ENCODE results near the gene ITPK1.

Gene ITPK1

DNA sequence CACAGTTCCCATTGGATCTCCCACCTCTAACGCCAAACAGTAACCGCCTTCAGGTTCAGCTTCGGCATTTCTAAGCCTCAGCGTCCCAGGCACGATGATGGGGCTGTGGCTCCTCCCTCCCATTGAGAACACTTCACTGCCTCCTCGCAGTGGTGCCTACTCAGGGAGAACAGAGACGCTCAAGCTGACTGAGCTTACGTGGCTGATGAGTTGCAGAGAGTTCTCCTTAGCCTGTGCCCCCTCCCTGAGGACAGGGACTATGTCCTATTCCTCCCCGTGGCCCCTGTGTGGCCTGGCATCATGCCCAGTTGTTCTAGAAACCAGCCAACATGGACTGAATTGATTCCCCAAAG is 87.0 kb downstream of the ITPK1 start:
- DNase-seq (ENCODE audit: low read depth in 2 of 2): no peak

DNA sequence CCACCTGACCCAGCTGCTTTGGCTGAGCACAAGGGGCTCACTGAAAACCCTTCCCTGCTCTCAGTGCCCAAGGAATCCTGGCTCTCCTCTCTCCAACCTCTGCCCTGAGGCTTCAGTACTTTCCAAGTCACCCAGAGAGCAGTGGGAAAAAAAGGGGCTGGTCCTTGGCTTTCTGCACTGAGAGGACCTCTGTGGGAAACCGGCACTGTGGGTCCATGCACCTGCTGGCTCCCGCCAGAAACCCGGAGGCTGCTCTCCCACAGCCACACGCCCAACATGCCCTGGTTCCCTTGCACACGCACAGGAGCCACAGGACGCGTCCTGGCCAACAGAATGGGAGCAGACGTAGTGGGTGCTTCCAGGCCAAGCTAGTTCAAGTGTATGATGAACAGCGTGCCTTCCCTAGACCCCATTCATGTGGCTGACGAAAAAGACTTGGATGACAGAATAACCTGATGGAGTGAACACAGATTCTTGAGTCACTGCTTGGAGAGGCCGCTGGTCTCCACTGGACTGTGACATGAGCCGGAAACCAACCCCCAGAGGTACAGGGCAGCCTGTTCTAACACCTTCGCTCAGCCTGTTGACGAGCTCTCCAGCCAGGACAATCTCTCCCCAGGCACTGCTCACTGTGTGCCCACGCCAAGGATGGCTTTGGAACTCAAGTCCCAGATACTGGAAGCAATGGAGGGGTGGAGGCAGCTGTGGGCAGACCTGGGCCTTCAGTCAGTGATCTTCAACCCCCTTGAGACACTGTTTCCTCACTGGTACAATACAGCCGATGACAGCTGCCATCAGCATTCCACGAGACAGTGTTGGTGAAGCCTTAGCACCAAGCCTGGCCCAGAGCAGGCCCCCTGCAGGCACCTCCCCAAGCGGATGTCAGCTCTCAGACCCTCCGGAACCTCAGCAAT is 87.7 kb downstream of the ITPK1 start:
- DNase-seq (ENCODE audit: low read depth in 2 of 2): no peak

DNA sequence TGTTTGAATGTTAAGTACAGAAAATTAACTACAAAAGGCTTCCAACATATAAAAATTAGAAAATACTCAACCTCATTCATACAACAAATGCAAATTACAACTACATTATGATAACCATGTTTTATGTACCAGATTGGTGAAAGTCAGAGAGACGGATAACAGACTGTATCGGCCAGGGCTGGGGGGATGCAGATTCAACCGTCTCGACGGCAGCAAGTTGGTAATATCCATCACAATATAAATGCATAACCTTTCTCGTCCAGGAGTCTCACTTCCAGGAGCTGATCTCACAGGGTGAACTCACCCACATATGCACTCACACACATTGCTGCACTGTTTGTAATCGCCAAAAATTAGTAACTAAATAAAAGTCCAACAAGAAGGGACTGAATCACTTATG is 89.4 kb downstream of the ITPK1 start:
- no peak for DNase-seq (ENCODE audit: low read depth in 2 of 2)

DNA sequence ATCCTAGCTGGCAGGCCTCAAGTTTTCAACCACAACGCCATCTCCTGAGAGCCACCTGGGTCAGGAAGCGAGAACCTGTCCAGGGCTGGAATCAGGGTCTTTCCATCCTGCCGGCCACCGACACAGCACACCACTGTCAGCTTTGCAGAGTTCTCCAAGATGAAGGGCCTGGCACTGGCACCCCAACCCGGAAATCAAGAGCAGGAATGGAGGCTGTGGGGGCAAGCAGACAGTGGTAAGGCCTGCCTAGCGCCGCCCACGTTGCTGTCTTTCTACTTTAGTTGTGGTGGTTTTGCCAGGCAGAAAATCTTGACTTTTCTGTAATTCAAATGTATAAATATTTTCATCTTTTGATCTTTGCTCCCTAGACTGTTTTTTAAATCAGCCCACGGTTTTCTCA is 90.7 kb downstream of the ITPK1 start:
- DNase-seq (ENCODE audit: low read depth in 2 of 2): no peak

DNA sequence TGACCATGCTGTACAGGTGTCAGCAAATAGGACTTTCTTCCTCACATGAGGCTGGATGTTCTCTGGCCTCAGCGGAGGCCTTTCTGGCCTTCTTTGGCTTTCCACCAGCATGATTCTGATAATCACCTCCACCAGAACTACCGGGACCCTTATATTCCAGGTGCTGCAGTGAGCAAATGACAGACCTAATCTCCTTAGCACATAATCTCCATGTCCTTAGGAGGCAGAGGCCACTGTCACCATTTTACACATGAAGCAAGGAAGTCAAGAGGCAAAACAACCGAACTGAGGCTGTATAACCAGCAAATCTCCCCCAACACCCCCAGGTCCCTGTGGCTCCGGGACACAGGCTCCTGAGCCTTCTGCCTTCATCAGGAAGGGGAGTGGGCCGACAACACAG is 91.2 kb downstream of the ITPK1 start:
- no peak for DNase-seq (ENCODE audit: low read depth in 2 of 2)

DNA sequence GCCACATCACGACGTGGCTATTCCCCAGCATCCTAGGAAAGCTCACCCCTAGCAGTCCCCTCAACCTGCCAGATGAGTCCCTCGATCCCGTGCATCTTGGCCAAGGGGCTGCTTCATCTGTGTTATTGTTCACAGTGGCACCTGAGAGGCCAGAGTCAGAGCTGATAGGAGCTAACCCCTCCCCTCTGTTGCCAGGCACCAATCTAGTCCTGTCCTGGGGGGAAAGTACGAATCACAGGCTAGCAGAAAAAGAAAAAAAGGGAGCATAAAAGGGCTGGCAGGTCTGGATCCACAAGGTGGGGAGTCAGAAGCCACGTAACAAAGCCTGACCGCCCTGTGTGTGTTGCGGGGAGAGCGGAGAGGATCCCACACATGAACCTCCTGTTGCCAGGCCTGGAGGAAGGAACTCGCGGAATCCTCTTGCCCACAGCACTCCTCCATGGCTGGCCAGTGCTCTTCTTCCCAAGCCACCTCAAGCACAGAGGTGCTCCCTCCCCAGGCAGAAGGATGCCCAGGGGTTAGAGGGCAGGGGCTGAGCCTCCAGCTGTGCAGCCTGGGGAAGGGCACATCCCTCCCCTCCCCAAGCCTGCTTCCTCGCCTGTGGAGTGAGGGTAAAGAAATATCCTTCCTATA is 91.8 kb downstream of the ITPK1 start:
- no peak for DNase-seq (ENCODE audit: low read depth in 2 of 2)

DNA sequence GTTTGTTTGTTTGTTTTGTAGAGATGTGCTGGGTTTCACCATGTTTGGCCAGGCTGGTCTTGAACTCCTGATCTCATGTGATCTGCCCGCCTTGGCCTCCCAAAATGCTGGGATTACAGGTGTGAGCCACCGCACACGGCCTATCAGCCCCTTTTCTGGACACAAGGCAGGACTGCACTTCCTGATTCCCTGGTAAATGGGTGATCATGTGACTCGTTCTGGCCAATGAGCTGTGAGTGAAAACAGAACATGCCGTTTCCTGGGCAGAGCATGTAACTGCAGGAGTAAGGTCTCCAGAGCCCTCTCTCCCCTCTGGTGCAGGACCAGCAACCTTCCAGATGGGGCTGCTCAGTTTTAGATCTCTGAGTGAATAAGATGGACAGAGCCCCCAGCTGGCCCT is 92.7 kb downstream of the ITPK1 start:
- no peak for DNase-seq (ENCODE audit: low read depth in 2 of 2)

DNA sequence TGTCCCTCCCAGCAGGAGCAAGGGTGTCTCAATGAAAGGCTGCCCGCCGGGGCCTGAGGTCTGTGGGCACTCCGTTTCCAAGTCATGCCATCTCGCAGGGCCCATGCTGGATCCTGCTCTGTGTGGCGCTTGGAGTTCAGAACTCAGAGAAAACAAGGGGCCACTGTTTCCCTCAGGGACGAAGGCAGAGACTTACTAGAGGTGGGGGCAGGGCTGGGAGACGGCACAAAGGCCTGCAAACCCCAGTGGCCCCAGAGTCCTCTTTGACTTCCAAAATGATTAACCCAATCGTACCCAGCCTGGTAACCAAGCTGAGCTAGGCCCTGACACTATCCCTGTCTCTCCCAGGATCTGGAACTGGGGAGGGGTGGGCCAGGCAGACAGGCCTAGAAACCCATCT is 95.8 kb downstream of the ITPK1 start:
- no peak for DNase-seq (ENCODE audit: low read depth in 2 of 2)

DNA sequence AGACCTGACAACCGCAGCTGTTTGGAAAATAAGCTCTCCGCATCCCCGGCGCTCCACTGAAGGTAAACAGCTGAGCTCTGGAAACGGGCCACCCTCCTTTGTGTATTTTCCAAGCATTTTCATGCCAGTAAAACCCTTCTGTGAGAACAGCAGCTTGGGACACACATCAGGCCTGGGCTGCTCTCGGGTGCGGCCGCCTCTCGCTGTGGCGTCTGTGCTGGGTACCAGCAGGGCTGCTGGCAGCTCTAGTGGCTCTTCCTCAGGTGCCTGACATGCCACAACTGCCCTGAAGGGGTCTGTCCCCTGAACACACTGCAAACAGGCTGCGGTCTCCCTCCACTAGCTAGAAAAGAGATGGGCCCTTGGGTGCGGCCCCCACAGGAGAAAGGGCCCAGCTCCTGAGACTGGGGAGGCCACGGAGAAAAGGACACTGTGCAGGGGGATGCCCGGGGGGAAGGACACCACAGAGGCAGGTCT is 96.3 kb downstream of the ITPK1 start:
- DNase-seq (ENCODE audit: low read depth in 2 of 2): no peak

DNA sequence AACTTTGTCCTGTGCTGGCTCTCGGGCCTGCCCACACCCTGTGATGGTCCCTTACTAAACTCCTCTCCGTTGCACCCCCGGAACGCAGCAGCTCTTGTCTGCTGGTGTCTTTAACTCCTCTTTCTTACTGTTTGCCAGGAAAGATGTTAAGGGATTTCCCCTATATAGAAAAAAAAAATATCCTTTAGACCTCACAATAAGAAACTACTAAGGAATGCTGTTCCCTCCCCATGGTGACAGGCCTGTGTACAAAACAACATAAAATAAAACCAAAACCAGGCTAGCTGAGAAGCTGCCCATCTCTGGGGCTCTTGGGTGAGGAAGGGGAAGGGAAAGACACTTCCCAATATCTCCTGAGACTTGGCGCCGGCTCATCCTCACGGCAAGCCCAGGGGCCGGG is 97.4 kb downstream of the ITPK1 start:
- no peak for DNase-seq (ENCODE audit: low read depth in 2 of 2)

DNA sequence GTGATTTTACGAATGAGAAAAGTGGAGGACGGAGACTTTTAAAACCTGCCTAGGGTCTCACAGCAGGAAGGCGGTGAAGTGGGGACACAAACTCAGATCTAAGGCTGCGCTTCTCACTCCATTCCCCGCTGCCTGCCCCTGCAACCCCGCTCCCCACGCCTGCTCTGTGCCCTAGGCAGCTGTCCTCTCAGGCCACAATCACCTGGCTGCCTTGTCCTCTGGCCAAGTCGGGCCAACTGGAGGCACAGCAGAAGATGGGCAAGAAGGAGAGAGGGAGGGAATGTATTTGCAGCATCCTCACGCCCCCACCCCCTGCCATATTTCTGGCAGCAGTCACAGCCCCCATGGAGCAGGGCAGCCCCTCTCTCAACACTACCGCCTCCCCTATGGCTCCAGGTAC is 97.8 kb downstream of the ITPK1 start:
- DNase-seq (ENCODE audit: low read depth in 2 of 2): no peak

DNA sequence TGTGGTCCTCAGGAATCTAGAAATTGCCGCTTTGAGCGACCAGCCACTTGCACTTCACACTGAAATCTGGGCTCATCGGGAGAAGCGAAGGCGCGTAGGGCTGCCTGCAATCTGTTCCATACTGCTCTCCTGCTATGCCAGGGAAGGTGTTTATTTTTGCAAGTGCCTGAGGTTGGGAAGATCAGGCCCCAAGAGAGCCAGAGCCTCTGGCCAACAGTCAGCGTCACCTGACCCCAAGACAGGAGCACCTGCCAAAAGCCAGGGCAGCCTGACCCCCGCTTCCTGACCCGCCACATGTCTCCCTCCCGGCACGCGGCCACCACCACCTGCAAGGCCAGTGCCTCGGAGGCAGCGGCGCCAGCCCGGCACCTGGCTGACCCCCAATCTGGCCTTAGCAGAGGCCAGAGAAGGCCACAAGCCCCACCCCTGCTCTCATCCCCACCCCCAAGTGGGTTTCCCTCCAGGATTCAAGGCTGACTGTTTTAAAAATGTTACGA is 98.4 kb downstream of the ITPK1 start:
- no peak for DNase-seq (ENCODE audit: low read depth in 2 of 2)

DNA sequence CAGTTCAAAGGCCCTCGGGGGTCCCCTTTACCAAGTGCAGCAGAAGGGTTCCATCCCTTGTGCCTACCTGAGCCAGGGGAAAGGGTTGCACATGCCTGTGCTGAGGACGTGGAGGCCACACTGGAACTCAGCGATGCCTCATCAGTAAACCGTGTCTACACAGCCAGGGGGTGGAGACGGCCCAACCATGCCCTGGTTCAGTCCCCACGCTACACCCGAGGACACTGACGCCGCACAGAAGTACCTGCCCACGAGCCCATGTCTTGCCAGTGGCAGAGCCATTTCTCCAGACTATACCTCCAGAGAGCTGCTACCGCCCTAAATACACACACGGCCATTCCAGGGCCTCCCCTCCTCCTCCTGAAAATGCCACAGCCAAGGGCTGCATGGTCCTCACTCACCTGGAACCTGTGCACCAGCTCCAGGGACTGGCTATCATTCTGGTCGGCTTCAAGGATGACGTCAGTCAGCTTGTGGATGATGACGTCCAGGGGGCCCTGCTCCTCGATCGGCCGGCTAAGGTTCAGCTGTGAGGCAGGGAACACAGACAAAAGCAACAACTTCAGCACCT is 99.4 kb downstream of the ITPK1 start:
- DNase-seq (ENCODE audit: low read depth in 2 of 2): no peak

DNA sequence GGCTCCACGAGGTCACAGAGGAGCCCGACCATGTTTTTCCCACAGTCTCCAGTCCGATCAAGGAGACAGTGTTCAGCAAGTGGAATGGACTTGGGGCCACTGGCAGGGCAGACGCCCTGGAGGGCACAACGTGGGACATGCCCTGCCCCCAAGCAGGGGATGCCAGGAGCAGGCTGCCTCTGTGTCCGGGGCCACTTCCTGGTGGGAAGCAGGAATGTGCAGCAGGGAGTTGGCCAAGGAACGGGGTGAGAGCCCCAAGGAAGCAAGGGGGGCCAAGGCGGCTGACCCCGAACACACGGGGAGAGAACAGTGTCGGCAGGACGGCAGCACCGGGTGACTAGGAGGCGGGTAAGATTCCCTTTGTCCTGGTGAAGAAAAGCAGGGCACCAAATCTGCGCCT is 100.2 kb downstream of the ITPK1 start:
- DNase-seq (ENCODE audit: low read depth in 2 of 2): no peak

DNA sequence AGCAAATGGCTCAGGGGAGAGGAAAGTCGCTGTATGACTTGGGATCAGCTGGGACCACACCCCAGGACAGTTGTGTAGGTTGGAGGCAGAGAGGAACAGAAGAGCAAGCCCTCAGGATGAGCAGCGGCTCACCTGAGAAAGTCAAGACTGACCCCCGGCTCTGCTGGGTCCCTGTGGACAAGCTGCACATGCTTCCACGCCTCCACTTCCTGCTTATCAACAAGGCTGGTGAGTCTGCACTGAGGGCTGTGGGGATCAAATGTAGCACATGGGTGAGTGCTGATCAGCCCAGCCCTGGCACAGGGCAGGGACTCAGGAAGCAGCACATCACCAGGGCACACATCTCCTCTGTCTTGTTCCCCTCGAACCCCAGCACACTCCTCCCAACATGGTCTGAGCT is 100.7 kb downstream of the ITPK1 start:
- DNase-seq (ENCODE audit: low read depth in 2 of 2): no peak

DNA sequence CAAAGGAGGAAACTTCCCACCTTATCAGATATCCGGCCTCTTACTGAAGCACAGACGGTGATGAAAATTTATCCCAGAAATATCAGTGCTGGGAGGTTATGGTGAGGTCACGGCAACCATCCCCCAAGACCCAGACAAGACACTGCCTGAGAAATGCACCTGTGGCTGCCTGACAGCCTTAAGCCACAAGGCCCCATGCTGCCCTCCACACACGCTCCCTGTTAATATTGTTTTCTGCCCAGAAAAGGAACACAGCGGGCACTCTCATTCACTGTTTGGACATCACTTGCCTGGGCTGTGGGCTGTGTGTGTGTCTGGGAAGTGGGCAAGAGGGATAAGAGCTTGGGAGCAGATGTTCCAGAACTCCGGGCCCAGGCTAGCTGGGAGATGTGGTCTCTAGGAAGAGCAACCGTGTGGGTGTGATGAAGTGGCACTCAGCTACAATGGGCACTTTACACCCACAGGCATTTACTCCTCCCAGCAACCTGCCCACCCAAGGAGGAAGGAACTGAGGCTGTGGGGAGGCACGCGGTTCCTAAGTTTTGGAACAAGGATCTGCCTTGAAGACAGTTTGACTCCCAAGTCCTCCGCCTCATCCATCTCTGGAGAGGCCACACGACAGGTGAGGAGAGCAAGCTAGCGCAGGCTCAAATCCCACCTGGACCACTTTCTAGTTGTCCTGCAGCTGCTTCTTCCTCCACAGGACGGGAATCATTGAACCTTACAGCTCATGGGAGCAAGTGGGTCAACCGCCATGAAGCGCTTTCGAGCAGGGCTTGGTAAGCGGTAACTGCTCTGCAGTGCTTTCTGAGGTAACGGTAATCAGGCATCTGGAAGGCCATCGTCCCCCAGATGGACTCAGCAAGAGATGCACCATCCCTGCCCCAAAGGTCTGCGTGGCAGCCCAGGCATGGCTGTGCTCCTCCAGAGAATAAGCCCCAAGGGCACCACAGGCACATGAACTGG is 101.4 kb downstream of the ITPK1 start:
- DNase-seq (ENCODE audit: low read depth in 2 of 2): no peak

DNA sequence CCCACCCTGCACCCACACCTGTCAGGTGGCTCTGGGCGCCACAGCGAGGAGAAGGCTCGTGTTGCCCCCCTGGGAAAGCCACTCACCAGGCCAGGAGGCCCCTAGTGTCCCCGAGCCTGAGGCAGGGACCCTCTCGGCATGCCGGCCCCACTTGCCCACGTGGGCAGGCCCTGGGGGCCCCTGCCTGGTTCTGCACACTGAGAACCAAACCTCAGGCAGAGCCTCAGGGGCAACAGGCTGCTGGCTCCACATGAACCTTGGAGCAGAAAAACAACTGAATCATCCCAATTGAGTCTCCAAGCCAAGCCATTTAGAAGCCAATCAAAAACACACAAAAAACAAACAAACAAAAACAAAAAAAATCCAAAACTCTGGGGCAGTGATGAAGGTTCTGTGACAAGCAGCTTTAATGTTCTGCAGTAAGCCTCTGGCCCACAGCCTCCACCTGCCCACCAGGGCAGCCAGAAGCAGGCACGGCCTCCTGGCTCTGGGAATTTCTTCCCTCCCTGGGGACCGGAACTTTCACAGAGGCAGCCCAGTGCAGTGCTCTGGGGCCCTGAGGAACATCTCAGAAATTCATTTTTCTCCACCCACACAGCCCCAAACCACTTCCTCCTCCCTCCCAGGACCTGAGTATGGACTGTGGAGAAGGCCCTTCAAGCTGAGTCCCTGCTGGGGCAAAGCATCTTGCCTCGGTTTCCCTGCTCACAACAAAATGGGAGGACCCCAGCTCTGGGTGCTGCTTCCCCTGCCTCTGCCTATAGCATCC is 102.6 kb downstream of the ITPK1 start:
- DNase-seq (ENCODE audit: low read depth in 2 of 2): no peak

DNA sequence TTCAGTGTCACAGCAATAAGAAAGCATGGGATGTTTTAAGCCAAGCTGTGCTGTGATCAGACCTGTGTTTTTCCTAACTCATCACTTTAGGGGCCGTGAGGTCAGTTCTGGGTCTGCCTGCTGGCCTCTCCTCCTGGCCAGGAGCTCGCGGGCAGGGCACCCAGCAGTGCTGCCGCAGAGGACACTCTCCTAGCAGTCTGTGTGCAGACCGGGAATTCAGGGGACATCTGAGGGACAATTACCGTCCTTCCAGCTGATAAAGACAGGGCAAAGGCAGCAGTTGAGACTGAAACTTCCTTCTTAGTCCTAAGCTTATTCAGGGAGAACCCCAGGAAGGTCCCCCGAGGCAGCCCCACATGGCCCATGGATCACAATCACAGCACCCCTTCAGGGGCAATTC is 103.2 kb downstream of the ITPK1 start:
- DNase-seq (ENCODE audit: low read depth in 2 of 2): no peak

DNA sequence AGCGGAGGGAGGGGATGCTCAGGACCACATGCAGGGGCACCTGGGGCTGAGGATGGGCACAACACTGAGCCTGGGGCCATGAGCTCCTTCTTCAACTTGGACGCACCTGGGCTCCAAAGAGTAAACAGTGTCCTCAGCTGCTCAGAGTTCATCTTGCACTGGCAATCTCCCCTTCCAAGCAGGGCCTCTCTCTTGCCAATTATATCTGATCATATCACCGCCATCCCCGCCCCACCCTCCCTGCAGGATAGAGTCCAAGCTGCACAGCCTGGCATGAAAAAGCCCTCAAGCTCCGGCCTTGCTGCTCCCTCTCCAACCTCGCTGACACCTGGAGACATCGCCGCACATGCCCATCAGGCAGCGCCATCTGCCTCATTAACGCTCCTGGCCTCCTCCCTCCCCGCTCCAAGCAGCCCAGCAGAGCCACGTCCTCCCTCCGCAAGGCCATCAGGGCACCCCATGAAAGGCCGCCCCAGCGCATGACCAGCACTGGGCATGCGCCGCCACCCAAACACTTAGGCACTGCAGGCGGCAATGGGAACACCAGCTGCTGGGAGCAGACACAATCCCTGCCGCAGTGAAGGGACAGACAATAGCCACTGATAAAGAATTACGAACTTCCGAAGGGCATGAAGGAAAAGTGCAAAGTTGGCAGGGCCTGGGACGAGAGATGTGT is 103.9 kb downstream of the ITPK1 start:
- DNase-seq (ENCODE audit: low read depth in 2 of 2): no peak

DNA sequence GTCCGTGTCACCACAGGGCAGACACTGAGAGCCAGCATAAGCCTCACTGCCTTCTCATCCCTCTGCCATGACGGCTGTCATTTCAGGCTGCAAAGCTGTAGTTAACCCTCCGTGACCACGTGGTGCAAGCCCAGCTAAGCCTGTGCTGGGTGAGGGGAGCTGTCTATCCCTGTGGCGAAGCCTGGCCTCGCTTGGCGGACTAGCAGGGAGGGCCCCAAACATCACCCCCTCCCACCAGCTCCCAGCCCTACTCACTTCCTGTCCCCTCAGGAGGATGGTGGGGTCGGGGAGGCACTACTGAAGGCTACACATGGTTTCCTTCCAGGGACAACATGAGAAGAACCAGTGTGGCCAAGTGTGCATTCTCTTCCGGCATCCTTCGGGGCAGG is 104.6 kb downstream of the ITPK1 start:
- no peak for DNase-seq (ENCODE audit: low read depth in 2 of 2)
